Loucy (cell line): ENCODE measurements around the gene SARNP.

Experiments
- H2AFZ ChIP-seq: fragments of 200-600 bp; sonication (generic); 2 replicates; pipeline ENCODE4 v1.6.0; 2016; ENCODE audit warnings: antibody characterized with exemption, mild to moderate bottlenecking, low read length, moderate library complexity
- H3F3A ChIP-seq: fragments of 200-600 bp; 2 replicates; pipeline ENCODE4 v1.6.0; 2016; ENCODE audit warnings: antibody characterized with exemption, low read depth, mild to moderate bottlenecking
- H3K27me3 ChIP-seq: fragments of 200-600 bp; sonication (generic); 2 replicates; pipeline ENCODE4 v1.6.1; 2014; ENCODE audit warnings: low read length, mild to moderate bottlenecking; ENCODE audit not compliant: insufficient read depth, poor library complexity, severe bottlenecking
- H3K36me3 ChIP-seq: fragments of 200-600 bp; sonication (generic); 2 replicates; pipeline ENCODE4 v1.6.1; 2016; ENCODE audit warnings: low read length; ENCODE audit not compliant: insufficient read depth
- H3K4me1 ChIP-seq: fragments of 200-600 bp; sonication (generic); 2 replicates; pipeline ENCODE4 v1.5.1; 2014; ENCODE audit warnings: low read length, mild to moderate bottlenecking; ENCODE audit not compliant: insufficient read depth, poor library complexity, severe bottlenecking
- H3K4me2 ChIP-seq: fragments of 200-600 bp; sonication (generic); 2 replicates; pipeline ENCODE4 v1.6.0; 2014; ENCODE audit warnings: antibody characterized with exemption, low read length, low read depth, mild to moderate bottlenecking; ENCODE audit not compliant: poor library complexity, severe bottlenecking
- H3K4me3 ChIP-seq: fragments of 200-600 bp; sonication (generic); 2 replicates; pipeline ENCODE4 v1.5.1; 2014; ENCODE audit warnings: low read length, mild to moderate bottlenecking, mixed read lengths; ENCODE audit not compliant: poor library complexity, severe bottlenecking
- H3K79me2 ChIP-seq: fragments of 200-600 bp; sonication (generic); 2 replicates; pipeline ENCODE4 v1.6.1; 2014; ENCODE audit warnings: low read length; ENCODE audit not compliant: insufficient read depth
- H3K9ac ChIP-seq: fragments of 200-600 bp; sonication (generic); 2 replicates; pipeline ENCODE4 v1.6.0; 2014; ENCODE audit warnings: mild to moderate bottlenecking, low read depth, low read length, moderate library complexity; ENCODE audit not compliant: poor library complexity, severe bottlenecking
- H3K9me2 ChIP-seq: fragments of 200-600 bp; sonication (generic); replicated peaks from 2 replicates; pipeline ENCODE4 v1.6.1; 2016; ENCODE audit warnings: low read depth, low read length, mixed read lengths
- H3K9me3 ChIP-seq: fragments of 200-600 bp; sonication (generic); 2 replicates; pipeline ENCODE4 v1.6.1; 2014; ENCODE audit warnings: mild to moderate bottlenecking, antibody characterized with exemption, low read length, low read depth; ENCODE audit not compliant: insufficient read depth
- H4K20me1 ChIP-seq: fragments of 200-600 bp; sonication (generic); 2 replicates; pipeline ENCODE4 v1.6.0; 2014; ENCODE audit warnings: antibody characterized with exemption, low read length, mild to moderate bottlenecking; ENCODE audit not compliant: insufficient read depth, poor library complexity, severe bottlenecking
- EZH2phosphoT487 ChIP-seq: fragments of 200-600 bp; IDR thresholded peaks from 2 replicates; pipeline ENCODE4 v1.6.1; 2018; ENCODE audit warnings: antibody characterized with exemption, mild to moderate bottlenecking, moderate library complexity, borderline replicate concordance
- TF ChIP-seq, protein P1 (sequence below): fragments of 200-600 bp; sonication (generic); conservative IDR thresholded peaks from 2 replicates; pipeline ENCODE4 v1.5.1; 2014; ENCODE audit warnings: mild to moderate bottlenecking, antibody characterized with exemption, low read length

SARNP gene

GRCh38 chr12:55725556-55725955, 92.0 kb downstream of the SARNP start:
- no peak overlapping the region for H3K4me2 ChIP-seq
- H3K9me3 ChIP-seq = no peaks in the 10 kb centered on the region
- no peaks in the 10 kb centered on the region for H3K9me2 ChIP-seq
- no peaks in the 10 kb centered on the region for H3K27me3 ChIP-seq
- H3K79me2 ChIP-seq = peaks cover 36% of the 10 kb centered on the region
- H3K4me3 ChIP-seq = no peak overlapping the region
- H2AFZ ChIP-seq = no peak overlapping the region
- peaks cover 7% of the 10 kb centered on the region; the same call in 1 of the 2 replicates for H3K36me3 ChIP-seq
- peaks cover 23% of the 10 kb centered on the region for H4K20me1 ChIP-seq
- TF ChIP-seq EZH2phosphoT487 = no peak
- TF ChIP-seq, protein P1, sequence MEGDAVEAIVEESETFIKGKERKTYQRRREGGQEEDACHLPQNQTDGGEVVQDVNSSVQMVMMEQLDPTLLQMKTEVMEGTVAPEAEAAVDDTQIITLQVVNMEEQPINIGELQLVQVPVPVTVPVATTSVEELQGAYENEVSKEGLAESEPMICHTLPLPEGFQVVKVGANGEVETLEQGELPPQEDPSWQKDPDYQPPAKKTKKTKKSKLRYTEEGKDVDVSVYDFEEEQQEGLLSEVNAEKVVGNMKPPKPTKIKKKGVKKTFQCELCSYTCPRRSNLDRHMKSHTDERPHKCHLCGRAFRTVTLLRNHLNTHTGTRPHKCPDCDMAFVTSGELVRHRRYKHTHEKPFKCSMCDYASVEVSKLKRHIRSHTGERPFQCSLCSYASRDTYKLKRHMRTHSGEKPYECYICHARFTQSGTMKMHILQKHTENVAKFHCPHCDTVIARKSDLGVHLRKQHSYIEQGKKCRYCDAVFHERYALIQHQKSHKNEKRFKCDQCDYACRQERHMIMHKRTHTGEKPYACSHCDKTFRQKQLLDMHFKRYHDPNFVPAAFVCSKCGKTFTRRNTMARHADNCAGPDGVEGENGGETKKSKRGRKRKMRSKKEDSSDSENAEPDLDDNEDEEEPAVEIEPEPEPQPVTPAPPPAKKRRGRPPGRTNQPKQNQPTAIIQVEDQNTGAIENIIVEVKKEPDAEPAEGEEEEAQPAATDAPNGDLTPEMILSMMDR = no peak
- no peak overlapping the region for H3K9ac ChIP-seq
- H3K4me1 ChIP-seq = peaks cover 25% of the 10 kb centered on the region
- peaks cover 10% of the 10 kb centered on the region for H3F3A ChIP-seq

GRCh38 chr12:55724940-55725309, 92.6 kb downstream of the SARNP start:
- peaks cover 36% of the 10 kb centered on the region for H3K79me2 ChIP-seq
- peaks cover 7% of the 10 kb centered on the region; the same call in 1 of the 2 replicates for H3K36me3 ChIP-seq
- no peak overlapping the region for H2AFZ ChIP-seq
- no peak overlapping the region for H3K9ac ChIP-seq
- H3F3A ChIP-seq = peaks cover 3% of the 10 kb centered on the region
- H3K9me2 ChIP-seq = no peaks in the 10 kb centered on the region
- H3K4me1 ChIP-seq = peaks cover 18% of the 10 kb centered on the region
- H3K27me3 ChIP-seq = no peaks in the 10 kb centered on the region
- no peak overlapping the region for H3K4me2 ChIP-seq
- TF ChIP-seq, protein P1 = no peak
- no peak for TF ChIP-seq EZH2phosphoT487
- no peaks in the 10 kb centered on the region for H3K9me3 ChIP-seq
- no peak overlapping the region for H3K4me3 ChIP-seq
- H4K20me1 ChIP-seq = peaks cover 23% of the 10 kb centered on the region

GRCh38 chr12:55724226-55724939, 93.1 kb downstream of the SARNP start:
- Histone ChIP-seq H2AFZ (no peak overlapping the region), H3K27me3 (no peaks in the 10 kb centered on the region), H3K4me1 (peaks cover 18% of the 10 kb centered on the region), H3F3A (no peaks in the 10 kb centered on the region), H3K9me3 (no peaks in the 10 kb centered on the region), H3K4me3 (no peak overlapping the region), H3K36me3 (peaks cover 7% of the 10 kb centered on the region; the same call in 1 of the 2 replicates), H3K9me2 (no peaks in the 10 kb centered on the region), H3K4me2 (no peak overlapping the region), H3K9ac (no peak overlapping the region), H4K20me1 (peaks cover 23% of the 10 kb centered on the region), H3K79me2 (peaks cover 36% of the 10 kb centered on the region)
- TF ChIP-seq, protein P1 = peak; percentile 91
- no peak for TF ChIP-seq EZH2phosphoT487
